Adrenal gland (tissue), 5 donors: ENCODE measurements around the gene PSMC3.

Source experiments
- CTCF ChIP-seq, 6 experiments: fragments of 450-650 bp in 4 of 6; fragments of 200-600 bp in 2 of 6; sonication (generic) in 1 of 6; IDR thresholded peaks; 1 replicate in 5 of 6; 2 replicates in 1 of 6; pipeline versions ENCODE4 v1.5.1 to v1.8.0; 2016 to 2021; ENCODE audit warnings: antibody characterized with exemption in 6 of 6, mild to moderate bottlenecking in 2 of 6, moderate library complexity in 1 of 6
- POLR2A ChIP-seq, 2 donors: fragments of 450-650 bp; IDR thresholded peaks; one replicate each; pipeline ENCODE4 v1.6.1; 2017; ENCODE audit warnings: antibody characterized with exemption in 2 of 2, mild to moderate bottlenecking in 2 of 2, moderate library complexity in 1 of 2
- donor health status: DM: no; HTN: no; CAD: no.

- no peak for TF ChIP-seq CTCF (IDR thresholded peaks at IDR 0.05)
- TF ChIP-seq POLR2A (IDR thresholded peaks at IDR 0.05): no peak
These were observed 53.8 kb downstream of the PSMC3 start for GRCh38 chr11:47372422-47372821.
